ENCODE results near the gene CCR2.

CCR2 gene

GRCh38 chr3:46344476-46344875 lies 9.4 kb upstream of the CCR2 start:
- Mint-ChIP-seq H3K36me3 (no peaks in the 10 kb centered on the region), H3K9me3 (peaks cover 9% of the 10 kb centered on the region), H3K27ac (no peak overlapping the region), H3K4me1 (peaks cover 18% of the 10 kb centered on the region), H3K4me3 (no peak overlapping the region)
- DNase-seq (ENCODE audit: low spot score in 2 of 2): no peak
- no peak for ATAC-seq

GRCh38 chr3:46348823-46349482 lies 5.0 kb upstream of the CCR2 start:
- H3K27ac Mint-ChIP-seq: peak overlapping the region; percentile 88
- peaks cover 62% of the 10 kb centered on the region for H3K4me1 Mint-ChIP-seq
- no peaks in the 10 kb centered on the region for H3K9me3 Mint-ChIP-seq
- H3K36me3 Mint-ChIP-seq: no peaks in the 10 kb centered on the region
- DNase-seq (ENCODE audit: low spot score in 2 of 2): no peak
- peak; percentile 39 for ATAC-seq
- peak overlapping the region; percentile 52 for H3K4me3 Mint-ChIP-seq

GRCh38 chr3:46349484-46350261 lies 4.2 kb upstream of the CCR2 start:
- Mint-ChIP-seq H3K4me1 (peaks cover 69% of the 10 kb centered on the region), H3K9me3 (no peaks in the 10 kb centered on the region), H3K27ac (peak overlapping the region; percentile 88), H3K36me3 (no peaks in the 10 kb centered on the region), H3K4me3 (peak overlapping the region; percentile 52)
- ATAC-seq: peak; percentile 45
- DNase-seq (ENCODE audit: low spot score in 2 of 2): peak in 1 of 2 donors; percentile 48

GRCh38 chr3:46350262-46350565 lies 3.7 kb upstream of the CCR2 start:
- no peak for DNase-seq (ENCODE audit: low spot score in 2 of 2)
- no peaks in the 10 kb centered on the region for H3K9me3 Mint-ChIP-seq
- H3K27ac Mint-ChIP-seq: peak overlapping the region; percentile 88
- H3K36me3 Mint-ChIP-seq: no peaks in the 10 kb centered on the region
- peak overlapping the region; percentile 52 for H3K4me3 Mint-ChIP-seq
- H3K4me1 Mint-ChIP-seq: peaks cover 75% of the 10 kb centered on the region
- ATAC-seq: peak; percentile 55

GRCh38 chr3:46351646-46352045 lies 2.3 kb upstream of the CCR2 start:
- H3K27ac Mint-ChIP-seq: no peak overlapping the region
- ATAC-seq (no peak), DNase-seq (ENCODE audit: low spot score in 2 of 2) (no peak)
- H3K36me3 Mint-ChIP-seq: no peaks in the 10 kb centered on the region
- H3K4me1 Mint-ChIP-seq: peaks cover 83% of the 10 kb centered on the region
- H3K9me3 Mint-ChIP-seq: no peaks in the 10 kb centered on the region
- H3K4me3 Mint-ChIP-seq: no peak overlapping the region

- H3K36me3 Mint-ChIP-seq: no peaks in the 10 kb centered on the region
- no peaks in the 10 kb centered on the region for H3K9me3 Mint-ChIP-seq
- ATAC-seq: no peak
- peaks cover 94% of the 10 kb centered on the region for H3K4me1 Mint-ChIP-seq
- peak overlapping the region; percentile 92 for H3K27ac Mint-ChIP-seq
- H3K4me3 Mint-ChIP-seq: peak overlapping the region; percentile 55
- peak in 1 of 2 donors; percentile 41 for DNase-seq (ENCODE audit: low spot score in 2 of 2)
Observed at GRCh38 chr3:46353090-46353489, 821 bp upstream of the CCR2 start.

GRCh38 chr3:46354478-46354877 lies 567 bp downstream of the CCR2 start:
- ATAC-seq: peak; percentile 62
- peak overlapping the region; percentile 92 for H3K27ac Mint-ChIP-seq
- peaks cover 95% of the 10 kb centered on the region for H3K4me1 Mint-ChIP-seq
- no peak for DNase-seq (ENCODE audit: low spot score in 2 of 2)
- no peaks in the 10 kb centered on the region for H3K9me3 Mint-ChIP-seq
- peaks cover 2% of the 10 kb centered on the region for H3K36me3 Mint-ChIP-seq
- peak overlapping the region; percentile 55 for H3K4me3 Mint-ChIP-seq

- Mint-ChIP-seq H3K27ac (peak overlapping the region; percentile 92), H3K4me1 (peaks cover 93% of the 10 kb centered on the region)
- ATAC-seq: no peak
Observed at GRCh38 chr3:46354984-46355383, 1.1 kb downstream of the CCR2 start.

GRCh38 chr3:46356276-46356675 lies 2.4 kb downstream of the CCR2 start:
- H3K4me1 Mint-ChIP-seq: peaks cover 92% of the 10 kb centered on the region
- no peak for ATAC-seq
- no peaks in the 10 kb centered on the region for H3K9me3 Mint-ChIP-seq
- peak overlapping the region; percentile 92 for H3K27ac Mint-ChIP-seq
- DNase-seq (ENCODE audit: low spot score in 2 of 2): no peak
- H3K4me3 Mint-ChIP-seq: peak overlapping the region; percentile 55
- peaks cover 5% of the 10 kb centered on the region for H3K36me3 Mint-ChIP-seq

More at GRCh38 chr3:46354984-46355383, 1.1 kb downstream of the CCR2 start:
- H3K36me3 Mint-ChIP-seq: peaks cover 5% of the 10 kb centered on the region
- H3K4me3 Mint-ChIP-seq: peak overlapping the region; percentile 55
- no peak for DNase-seq (ENCODE audit: low spot score in 2 of 2)
- H3K9me3 Mint-ChIP-seq: no peaks in the 10 kb centered on the region

GRCh38 chr3:46356909-46357308 lies 3.0 kb downstream of the CCR2 start:
- peak in 1 of 2 donors; percentile 0 for DNase-seq (ENCODE audit: low spot score in 2 of 2)
- peak overlapping the region; percentile 55 for H3K4me3 Mint-ChIP-seq
- peak overlapping the region; percentile 92 for H3K27ac Mint-ChIP-seq
- no peaks in the 10 kb centered on the region for H3K9me3 Mint-ChIP-seq
- peaks cover 5% of the 10 kb centered on the region for H3K36me3 Mint-ChIP-seq
- H3K4me1 Mint-ChIP-seq: peaks cover 92% of the 10 kb centered on the region
- no peak for ATAC-seq

GRCh38 chr3:46358466-46358865 lies 4.6 kb downstream of the CCR2 start:
- H3K4me3 Mint-ChIP-seq: peak overlapping the region; percentile 3
- peaks cover 5% of the 10 kb centered on the region for H3K36me3 Mint-ChIP-seq
- H3K4me1 Mint-ChIP-seq: peaks cover 91% of the 10 kb centered on the region

GRCh38 chr3:46359733-46360493 lies 6.0 kb downstream of the CCR2 start:
- H3K9me3 Mint-ChIP-seq: no peaks in the 10 kb centered on the region
- peak overlapping the region; percentile 81 for H3K27ac Mint-ChIP-seq
- DNase-seq (ENCODE audit: low spot score in 2 of 2) (no peak), ATAC-seq (peak; percentile 97)
- H3K4me3 Mint-ChIP-seq: peak overlapping the region; percentile 44
- peaks cover 5% of the 10 kb centered on the region for H3K36me3 Mint-ChIP-seq
- peaks cover 85% of the 10 kb centered on the region for H3K4me1 Mint-ChIP-seq

More at GRCh38 chr3:46358466-46358865, 4.6 kb downstream of the CCR2 start:
- no peak overlapping the region for H3K27ac Mint-ChIP-seq
- no peaks in the 10 kb centered on the region for H3K9me3 Mint-ChIP-seq
- DNase-seq (ENCODE audit: low spot score in 2 of 2) (no peak), ATAC-seq (no peak)

- DNase-seq (ENCODE audit: low spot score in 2 of 2) (no peak), ATAC-seq (peak; percentile 11)
- peaks cover 85% of the 10 kb centered on the region for H3K4me1 Mint-ChIP-seq
- no peaks in the 10 kb centered on the region for H3K9me3 Mint-ChIP-seq
- peak overlapping the region; percentile 44 for H3K4me3 Mint-ChIP-seq
- H3K27ac Mint-ChIP-seq: peak overlapping the region; percentile 81
- H3K36me3 Mint-ChIP-seq: peaks cover 5% of the 10 kb centered on the region
Observed at GRCh38 chr3:46360907-46361306, 7.0 kb downstream of the CCR2 start.

- Mint-ChIP-seq H3K4me1 (peaks cover 86% of the 10 kb centered on the region), H3K9me3 (no peaks in the 10 kb centered on the region), H3K4me3 (peak overlapping the region; percentile 44), H3K36me3 (peaks cover 5% of the 10 kb centered on the region), H3K27ac (peak overlapping the region; percentile 81)
- DNase-seq (ENCODE audit: low spot score in 2 of 2): no peak
- ATAC-seq: peak; percentile 57
Observed at GRCh38 chr3:46361408-46362283, 7.7 kb downstream of the CCR2 start.

GRCh38 chr3:46365041-46365440 lies 11.1 kb downstream of the CCR2 start:
- H3K36me3 Mint-ChIP-seq: peaks cover 7% of the 10 kb centered on the region
- no peak for DNase-seq (ENCODE audit: low spot score in 2 of 2)
- peaks cover 85% of the 10 kb centered on the region for H3K4me1 Mint-ChIP-seq
- no peaks in the 10 kb centered on the region for H3K9me3 Mint-ChIP-seq
- H3K27ac Mint-ChIP-seq: no peak overlapping the region
- H3K4me3 Mint-ChIP-seq: no peak overlapping the region
- no peak for ATAC-seq
